Measurements from ENCODE around the gene PLPP1.
A peak's percentile ranks its signal among the peaks of the same experiment; 100 is the strongest.

Gene PLPP1

GRCh38 chr5:55441954-55442353 is 92.8 kb downstream of the PLPP1 start:
- DNase-seq: no peak

GRCh38 chr5:55441107-55441771 is 93.5 kb downstream of the PLPP1 start:
- no peak for DNase-seq

DNA sequence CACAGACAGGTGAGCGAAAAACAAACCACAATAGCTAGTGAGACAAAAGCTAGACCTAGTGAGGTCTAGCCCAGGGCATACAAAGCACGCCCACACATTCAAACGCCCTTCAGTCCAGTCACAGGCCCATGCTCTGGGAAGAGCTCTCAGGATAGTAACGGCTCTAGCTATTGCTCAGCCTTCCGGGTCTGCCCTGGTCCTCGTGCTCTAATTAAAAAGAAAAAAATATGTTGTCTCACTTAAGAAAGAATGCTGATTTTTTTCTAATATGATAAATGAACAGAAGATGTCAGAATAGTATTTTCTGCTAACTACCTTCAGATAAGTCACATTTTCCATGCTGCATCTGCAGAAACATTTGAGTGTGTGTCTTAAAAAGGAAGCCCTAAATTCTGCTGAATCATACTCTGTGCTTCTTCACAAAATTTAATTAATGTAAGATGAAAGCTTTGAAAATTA is 94.5 kb downstream of the PLPP1 start:
- no peak for DNase-seq

GRCh38 chr5:55438998-55439397 is 95.8 kb downstream of the PLPP1 start:
- DNase-seq: no peak

DNA sequence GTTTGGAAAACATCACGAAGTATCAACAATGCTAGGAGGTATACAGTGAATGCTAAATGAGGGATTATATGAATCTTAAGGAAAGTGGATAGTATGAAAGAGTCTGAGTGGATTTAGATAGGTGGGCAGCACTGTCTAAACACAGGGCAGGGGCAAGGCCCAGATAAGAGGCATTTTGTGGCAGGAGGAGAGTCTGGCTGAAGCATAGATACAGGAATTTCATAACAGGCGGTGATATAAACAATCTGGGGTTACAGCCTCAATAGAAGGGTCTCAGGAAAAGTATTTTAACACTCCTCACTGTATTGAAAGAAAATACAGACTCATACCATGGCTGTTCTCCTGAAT is 96.9 kb downstream of the PLPP1 start:
- no peak for DNase-seq

DNA sequence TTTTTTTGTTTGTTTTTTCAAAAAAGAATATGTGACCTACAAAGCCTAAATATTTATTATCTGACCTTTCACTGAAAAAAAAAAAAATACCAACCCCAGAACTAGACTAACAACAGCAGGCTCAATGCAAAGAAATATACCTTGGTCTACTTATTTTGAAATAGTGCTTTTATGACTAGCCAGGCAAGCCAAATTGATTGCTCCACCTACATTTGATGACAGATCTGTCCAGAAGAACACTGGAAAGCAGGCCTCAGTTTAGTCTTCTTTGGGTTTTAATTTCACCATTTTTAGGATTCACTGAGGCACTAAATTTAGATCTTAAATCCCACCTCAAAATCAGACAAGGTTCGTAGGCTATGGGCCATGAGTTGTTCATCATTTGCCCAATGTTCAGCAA is 97.3 kb downstream of the PLPP1 start:
- DNase-seq: no peak

GRCh38 chr5:55432549-55432948 is 102.2 kb downstream of the PLPP1 start:
- no peak for DNase-seq

- no peak for DNase-seq
These were observed 105.0 kb downstream of the PLPP1 start for GRCh38 chr5:55429613-55430253.

DNA sequence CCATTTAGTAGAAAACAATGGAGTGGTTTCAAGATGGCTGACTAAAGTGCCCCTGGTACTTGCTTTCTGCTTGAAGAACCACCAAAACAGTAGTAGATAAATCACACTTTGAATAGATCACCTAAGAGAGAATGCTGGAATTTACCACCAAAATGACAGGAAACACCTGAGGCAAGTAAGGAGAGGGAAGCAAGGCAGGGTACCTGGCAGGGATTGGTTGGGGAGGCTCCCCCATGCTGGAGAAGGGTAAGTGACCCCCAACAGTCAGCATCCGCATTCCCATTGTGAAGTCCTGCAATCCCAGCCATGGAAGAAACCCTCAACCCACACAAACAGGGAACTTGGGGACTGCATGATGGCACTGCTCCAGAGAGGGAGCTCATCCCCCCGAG is 105.5 kb downstream of the PLPP1 start:
- DNase-seq: no peak

- no peak for DNase-seq
These were observed 107.6 kb downstream of the PLPP1 start for GRCh38 chr5:55427157-55427556.

- no peak for DNase-seq
These were observed 108.3 kb downstream of the PLPP1 start for GRCh38 chr5:55426455-55426854.

- peak in 1 of 2 donors; percentile 28 for DNase-seq
These were observed 113.7 kb downstream of the PLPP1 start for GRCh38 chr5:55421074-55421529.

- no peak for DNase-seq
These were observed 115.5 kb downstream of the PLPP1 start for GRCh38 chr5:55418994-55419968.

- no peak for DNase-seq
These were observed 118.5 kb downstream of the PLPP1 start for GRCh38 chr5:55416306-55416705.

GRCh38 chr5:55415071-55415470 is 119.7 kb downstream of the PLPP1 start:
- no peak for DNase-seq

DNA sequence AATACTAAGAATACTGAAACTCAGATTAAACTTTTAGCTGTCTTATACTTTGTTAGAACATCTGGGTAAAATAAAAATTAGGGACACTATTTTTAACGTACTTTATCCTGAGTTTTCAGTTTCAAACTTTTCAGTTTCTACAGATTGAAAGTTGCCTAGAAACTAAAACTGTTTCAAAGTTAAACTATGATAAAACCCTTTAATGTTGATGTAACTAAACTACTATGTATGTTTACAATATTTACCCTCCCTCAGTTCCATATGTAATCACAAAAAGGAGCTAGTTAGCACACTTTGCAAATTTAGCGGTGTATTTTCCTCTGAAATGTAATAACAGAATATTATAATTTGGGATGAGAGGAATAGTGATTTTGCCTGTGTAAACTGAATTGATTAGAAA is 121.1 kb downstream of the PLPP1 start:
- DNase-seq: no peak

GRCh38 chr5:55411876-55412275 is 122.9 kb downstream of the PLPP1 start:
- DNase-seq: no peak

- no peak for DNase-seq
These were observed 123.9 kb downstream of the PLPP1 start for GRCh38 chr5:55410845-55411244.

DNA sequence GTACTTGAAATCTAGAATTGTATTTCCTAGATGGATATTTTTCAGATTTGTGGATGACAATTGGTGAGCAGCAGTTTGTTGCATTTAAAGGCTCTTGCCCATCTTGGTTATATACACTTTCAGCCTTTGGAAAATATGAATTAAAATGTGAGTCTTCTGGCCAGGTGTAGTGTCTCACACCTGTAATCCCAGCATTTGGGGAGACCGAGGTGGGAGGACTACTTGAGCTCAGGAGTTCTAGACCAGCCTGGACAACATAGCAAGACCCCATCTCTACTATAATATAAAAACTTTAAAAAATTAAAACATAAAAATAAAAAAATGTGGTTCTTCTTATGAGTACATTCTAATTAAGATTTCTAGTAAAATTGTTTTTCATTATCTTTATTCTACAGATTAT is 125.0 kb downstream of the PLPP1 start:
- DNase-seq: no peak

GRCh38 chr5:55407984-55408383 is 126.8 kb downstream of the PLPP1 start:
- DNase-seq: no peak

DNA sequence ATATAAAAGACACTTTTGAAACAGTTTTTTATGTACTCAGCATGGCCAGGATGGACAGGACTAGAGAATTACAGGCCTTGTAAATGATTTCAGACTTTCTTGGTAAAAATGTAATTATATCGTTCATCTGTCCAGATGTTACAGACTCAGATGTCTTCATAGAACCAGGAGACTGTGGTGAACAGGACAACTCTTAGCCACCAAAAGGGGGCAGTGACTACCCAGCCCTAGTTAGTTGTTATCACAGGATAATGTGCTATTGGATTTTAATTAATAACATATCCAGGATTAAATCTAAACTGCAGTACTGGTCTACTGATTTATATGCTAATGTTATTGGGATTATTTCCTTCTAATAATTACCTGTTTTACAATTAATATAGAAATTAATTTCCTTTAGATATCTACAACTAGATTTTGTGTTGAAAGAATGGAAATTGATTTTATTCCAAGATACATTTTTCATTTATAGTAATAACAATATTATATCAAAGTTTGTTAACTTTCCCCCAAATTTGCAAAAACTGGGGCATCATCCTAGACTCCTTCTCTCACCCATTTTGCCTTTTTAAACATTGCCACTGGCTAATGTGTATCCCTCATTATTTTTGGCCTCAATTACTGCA is 127.6 kb downstream of the PLPP1 start:
- DNase-seq: no peak

- no peak for DNase-seq
These were observed 128.5 kb downstream of the PLPP1 start for GRCh38 chr5:55406292-55406691.

- DNase-seq: no peak
These were observed 132.6 kb downstream of the PLPP1 start for GRCh38 chr5:55402199-55402598.

Data from stimulated activated CD4-positive, alpha-beta T cell treated with anti-CD3 and anti-CD28 coated beads, Interleukin-2, amount 100 ng/mL, for 48 hours (primary cell).